H9 (cell line): ENCODE measurements around the gene GHR. TPM values are rescaled to one million over a fixed set of nuclear protein-coding genes. Genes with fewer than 3 reads are reported as not detected.

ENCODE experiments used
- DNase-seq: peaks from one replicate; pipeline ENCODE4 v3.0.0-alpha.2; 2017
- H2AFZ ChIP-seq: one replicate; pipeline ENCODE4 v1.6.1; 2013; ENCODE audit warnings: mild to moderate bottlenecking, low read length, control low read depth, moderate library complexity
- H2AK5ac ChIP-seq: 2 replicates; pipeline ENCODE4 v1.6.1; 2013; ENCODE audit warnings: low read length, control low read depth, mixed read lengths; ENCODE audit not compliant: insufficient read length
- H2BK120ac ChIP-seq: one replicate; pipeline ENCODE4 v1.6.1; 2013; ENCODE audit warnings: low read depth, mild to moderate bottlenecking, low read length, control low read depth, inconsistent platforms; ENCODE audit not compliant: poor library complexity, severe bottlenecking
- H2BK12ac ChIP-seq: 2 replicates; pipeline ENCODE4 v1.6.1; 2013; ENCODE audit warnings: low read length, control low read depth, mixed read lengths, low read depth; ENCODE audit not compliant: insufficient read length
- H2BK15ac ChIP-seq: 2 replicates; pipeline ENCODE4 v1.6.1; 2013; ENCODE audit warnings: low read depth, low read length, control low read depth
- H2BK20ac ChIP-seq: one replicate; pipeline ENCODE4 v1.6.1; 2013; ENCODE audit warnings: low read depth, mild to moderate bottlenecking, low read length, control low read depth, inconsistent platforms; ENCODE audit not compliant: poor library complexity, severe bottlenecking
- H2BK5ac ChIP-seq: 2 replicates; pipeline ENCODE4 v1.6.1; 2013; ENCODE audit warnings: low read length, control low read depth, mixed read lengths; ENCODE audit not compliant: insufficient read length
- H3K14ac ChIP-seq: 2 replicates; pipeline ENCODE4 v1.6.1; 2013; ENCODE audit warnings: low read length, control low read depth; ENCODE audit not compliant: insufficient read depth
- H3K18ac ChIP-seq: 2 replicates; pipeline ENCODE4 v1.6.1; 2013; ENCODE audit warnings: low read depth, mild to moderate bottlenecking, mixed read lengths, low read length, control low read depth; ENCODE audit not compliant: insufficient read length
- H3K23ac ChIP-seq: 2 replicates; pipeline ENCODE4 v1.6.1; 2013; ENCODE audit warnings: low read length, control low read depth, mixed read lengths, low read depth; ENCODE audit not compliant: insufficient read length
- H3K23me2 ChIP-seq: 2 replicates; pipeline ENCODE4 v1.6.1; 2013; ENCODE audit warnings: low read depth, mild to moderate bottlenecking, mixed read lengths, low read length, control low read depth; ENCODE audit not compliant: insufficient read length, poor library complexity, severe bottlenecking
- H3K27ac ChIP-seq: 2 replicates; pipeline ENCODE4 v1.5.1; 2013; ENCODE audit warnings: low read length, control low read depth, mixed read lengths, low read depth; ENCODE audit not compliant: insufficient read length
- H3K27me3 ChIP-seq: 2 replicates; pipeline ENCODE4 v1.6.1; 2013; ENCODE audit warnings: low read length, control low read depth, inconsistent platforms; ENCODE audit not compliant: insufficient read depth
- H3K4ac ChIP-seq: 2 replicates; pipeline ENCODE4 v1.6.1; 2013; ENCODE audit warnings: low read depth, mild to moderate bottlenecking, control low read depth, inconsistent platforms, low read length, moderate library complexity
- H3K4me1 ChIP-seq: 2 replicates; pipeline ENCODE4 v1.6.1; 2013; ENCODE audit warnings: low read length, control low read depth, inconsistent platforms; ENCODE audit not compliant: insufficient read depth
- H3K4me2 ChIP-seq: 2 replicates; pipeline ENCODE4 v1.6.1; 2013; ENCODE audit warnings: low read length, control low read depth, mixed read lengths; ENCODE audit not compliant: insufficient read length, insufficient read depth
- H3K56ac ChIP-seq: 2 replicates; pipeline ENCODE4 v1.6.1; 2013; ENCODE audit warnings: low read depth, mild to moderate bottlenecking, mixed read lengths, low read length, control low read depth; ENCODE audit not compliant: insufficient read length
- H3K79me1 ChIP-seq: 2 replicates; pipeline ENCODE4 v1.6.1; 2013; ENCODE audit warnings: low read depth, mild to moderate bottlenecking, moderate library complexity, low read length, control low read depth, inconsistent platforms; ENCODE audit not compliant: insufficient read depth, poor library complexity, severe bottlenecking
- H3K79me2 ChIP-seq: 2 replicates; pipeline ENCODE4 v1.6.1; 2013; ENCODE audit warnings: low read length, control low read depth, inconsistent platforms; ENCODE audit not compliant: insufficient read depth
- H3K9ac ChIP-seq: 2 replicates; pipeline ENCODE4 v1.6.1; 2013; ENCODE audit warnings: low read length, control low read depth, mixed read lengths; ENCODE audit not compliant: insufficient read length; ENCODE audit errors: extremely low read depth
- H3K9me3 ChIP-seq: one replicate; pipeline ENCODE4 v1.6.1; 2013; ENCODE audit warnings: low read depth, low read length, inconsistent platforms; ENCODE audit not compliant: control insufficient read depth
- H3T11ph ChIP-seq: one replicate; pipeline ENCODE4 v1.6.1; 2013; ENCODE audit warnings: mild to moderate bottlenecking, low read length, control low read depth, inconsistent platforms
- H4K20me1 ChIP-seq: one replicate; pipeline ENCODE4 v1.6.1; 2013; ENCODE audit not compliant: control insufficient read depth, insufficient read length, insufficient read depth
- H4K5ac ChIP-seq: 2 replicates; pipeline ENCODE4 v1.6.1; 2013; ENCODE audit warnings: low read depth, mild to moderate bottlenecking, mixed read lengths, low read length, control low read depth; ENCODE audit not compliant: insufficient read length
- H4K8ac ChIP-seq: replicated peaks from 2 replicates; pipeline ENCODE4 v1.6.1; 2013; ENCODE audit warnings: low read length, control low read depth, mixed read lengths, low read depth; ENCODE audit not compliant: insufficient read length
- H4K91ac ChIP-seq: 2 replicates; pipeline ENCODE4 v1.6.1; 2013; ENCODE audit warnings: low read depth, mild to moderate bottlenecking, moderate library complexity, mixed read lengths, low read length, control low read depth; ENCODE audit not compliant: insufficient read length
- H3K27ac Mint-ChIP-seq, 3 experiments: 2 replicates in 2 of 3; 3 replicates in 1 of 3; pipeline ENCODE4 v1.8.0; 2020 to 2021; ENCODE audit warnings: mixed read lengths in 3 of 3, mild to moderate bottlenecking in 1 of 3, moderate library complexity in 1 of 3
- H3K27me3 Mint-ChIP-seq: 2 replicates; pipeline ENCODE4 v1.8.0; 2021; ENCODE audit warnings: low read depth, mild to moderate bottlenecking, moderate library complexity, mixed read lengths
- H3K36me3 Mint-ChIP-seq, 3 experiments: 2 replicates in 2 of 3; 3 replicates in 1 of 3; pipeline ENCODE4 v1.8.0; 2020 to 2021; ENCODE audit warnings: low read depth in 3 of 3, mixed read lengths in 3 of 3; ENCODE audit not compliant: insufficient read depth in 1 of 3
- H3K4me1 Mint-ChIP-seq, 2 experiments: 2 replicates each; pipeline ENCODE4 v1.8.0; 2020; ENCODE audit warnings: mixed read lengths in 2 of 2
- H3K4me3 Mint-ChIP-seq, 2 experiments: 2 replicates in 1 of 2; 3 replicates in 1 of 2; pipeline ENCODE4 v1.8.0; 2020 to 2021; ENCODE audit warnings: mild to moderate bottlenecking in 2 of 2, mixed read lengths in 2 of 2, moderate library complexity in 1 of 2
- H3K9me3 Mint-ChIP-seq, 2 experiments: 2 replicates in 1 of 2; 3 replicates in 1 of 2; pipeline ENCODE4 v1.8.0; 2020; ENCODE audit warnings: mild to moderate bottlenecking in 2 of 2, mixed read lengths in 2 of 2, moderate library complexity in 1 of 2
- whole genome bisulfite sequencing: extraction: QIAGEN DNeasy Blood & Tissue Kit; methylation state at CpG from one replicate; pipeline ENCODE4 v1.1.7; 2013; ENCODE audit warnings: missing lambda C conversion rate, low lambda C conversion rate, mixed read lengths; ENCODE audit not compliant: insufficient read length; ENCODE audit errors: extremely low coverage; 5-methylcytosine and 5-hydroxymethylcytosine counted together
- total RNA-seq: library from RNA; stranded (reverse); gene quantifications from 2 replicates; pipeline ENCODE4 v1.2.1, GENCODE V29; 2021
- TF ChIP-seq, protein P1 (sequence below): fragments of 200-600 bp; sonication (generic); conservative IDR thresholded peaks from 3 replicates; pipeline ENCODE4 v1.8.0; 2021; ENCODE audit warnings: antibody characterized with exemption, mild to moderate bottlenecking

GHR gene
- total RNA-seq, 1 experiment from 2014 or later, result 0.20 TPM

DNA sequence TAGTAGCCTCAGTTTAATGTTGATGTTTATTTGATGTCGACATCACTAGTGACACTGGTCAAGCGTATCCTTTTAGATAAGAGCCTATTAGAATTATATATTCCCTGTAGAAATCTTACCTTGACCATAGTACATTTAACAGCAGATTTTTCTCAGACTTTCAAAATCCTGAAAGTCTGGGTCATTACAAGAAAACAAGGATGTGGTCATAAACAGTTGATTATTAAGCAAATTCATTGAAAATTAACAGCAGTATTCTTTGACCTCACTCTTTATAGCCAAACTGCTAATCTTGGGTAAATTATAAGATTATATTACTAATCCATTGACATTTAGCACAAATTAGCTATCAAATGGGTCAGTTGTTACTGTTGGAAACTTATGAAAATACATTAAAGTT, 83.4 kb downstream of the GHR start:
- Histone ChIP-seq H4K8ac (no peak overlapping the region), H3K9ac (no peak overlapping the region), H4K91ac (no peak overlapping the region), H2BK120ac (no peak overlapping the region), H2BK20ac (no peak overlapping the region), H3K23ac (no peak overlapping the region), H3K23me2 (no peaks in the 10 kb centered on the region), H4K5ac (no peak overlapping the region), H3K56ac (no peak overlapping the region), H3K79me1 (no peaks in the 10 kb centered on the region), H3K27ac (no peak overlapping the region), H3K18ac (no peak overlapping the region), H2AFZ (no peak overlapping the region), H3K4ac (no peak overlapping the region), H3K9me3 (no peaks in the 10 kb centered on the region), H3K14ac (no peak overlapping the region), H3K79me2 (no peaks in the 10 kb centered on the region), H3T11ph (no peak overlapping the region), H3K4me1 (peaks cover 5% of the 10 kb centered on the region), H2BK5ac (no peak overlapping the region), H3K27me3 (no peaks in the 10 kb centered on the region), H2AK5ac (no peak overlapping the region), H2BK12ac (no peak overlapping the region), H4K20me1 (no peaks in the 10 kb centered on the region), H2BK15ac (no peak overlapping the region), H3K4me2 (no peak overlapping the region)
- Mint-ChIP-seq H3K36me3 (no peaks in the 10 kb centered on the region; a peak in 1 of 7 replicates), H3K4me1 (peaks cover 11 to 29% of the 10 kb centered on the region in 2 experiments), H3K27ac (no peak overlapping the region), H3K27me3 (no peaks in the 10 kb centered on the region), H3K9me3 (peaks cover 0 to 3% of the 10 kb centered on the region in 2 experiments; a peak in 1 of 5 replicates), H3K4me3 (no peak overlapping the region)
- WGBS, result no CpG with 5 or more reads among the region's 2 CpGs
- DNase-seq, result no peak
- TF ChIP-seq, protein P1, sequence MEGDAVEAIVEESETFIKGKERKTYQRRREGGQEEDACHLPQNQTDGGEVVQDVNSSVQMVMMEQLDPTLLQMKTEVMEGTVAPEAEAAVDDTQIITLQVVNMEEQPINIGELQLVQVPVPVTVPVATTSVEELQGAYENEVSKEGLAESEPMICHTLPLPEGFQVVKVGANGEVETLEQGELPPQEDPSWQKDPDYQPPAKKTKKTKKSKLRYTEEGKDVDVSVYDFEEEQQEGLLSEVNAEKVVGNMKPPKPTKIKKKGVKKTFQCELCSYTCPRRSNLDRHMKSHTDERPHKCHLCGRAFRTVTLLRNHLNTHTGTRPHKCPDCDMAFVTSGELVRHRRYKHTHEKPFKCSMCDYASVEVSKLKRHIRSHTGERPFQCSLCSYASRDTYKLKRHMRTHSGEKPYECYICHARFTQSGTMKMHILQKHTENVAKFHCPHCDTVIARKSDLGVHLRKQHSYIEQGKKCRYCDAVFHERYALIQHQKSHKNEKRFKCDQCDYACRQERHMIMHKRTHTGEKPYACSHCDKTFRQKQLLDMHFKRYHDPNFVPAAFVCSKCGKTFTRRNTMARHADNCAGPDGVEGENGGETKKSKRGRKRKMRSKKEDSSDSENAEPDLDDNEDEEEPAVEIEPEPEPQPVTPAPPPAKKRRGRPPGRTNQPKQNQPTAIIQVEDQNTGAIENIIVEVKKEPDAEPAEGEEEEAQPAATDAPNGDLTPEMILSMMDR, result no peak
